Urinary bladder (tissue), 4 donors: ENCODE measurements around the gene LANCL2. TPM values are rescaled to one million over a fixed set of nuclear protein-coding genes. Genes with fewer than 3 reads are reported as not detected.
A peak's percentile ranks its signal among the peaks of the same experiment; 100 is the strongest.
"Not testable (repeated sequence)": the region's sequence is repeated elsewhere in the genome, so short reads cannot be mapped to it uniquely, and the experiment has no call there.

Source experiments
- DNase-seq: peaks from one replicate; pipeline ENCODE4 v3.0.0-alpha.2; 2015; ENCODE audit errors: extremely low spot score
- H3K27ac ChIP-seq: one replicate; pipeline ENCODE4 v1.5.1; 2013; ENCODE audit warnings: low read depth, mild to moderate bottlenecking, moderate library complexity
- H3K36me3 ChIP-seq: one replicate; pipeline ENCODE4 v1.6.1; 2013; ENCODE audit warnings: mild to moderate bottlenecking, moderate library complexity; ENCODE audit not compliant: insufficient read depth
- H3K4me1 ChIP-seq: one replicate; pipeline ENCODE4 v1.6.1; 2013; ENCODE audit warnings: mild to moderate bottlenecking, moderate library complexity; ENCODE audit not compliant: insufficient read depth
- H3K4me3 ChIP-seq: one replicate; pipeline ENCODE4 v1.5.1; 2013; ENCODE audit warnings: low read depth, low read length
- WGBS: extraction: QIAGEN DNeasy Blood & Tissue Kit; methylation state at CpG from one replicate; pipeline ENCODE4 v1.1.7; 2013; 5-methylcytosine and 5-hydroxymethylcytosine counted together
- polyA plus RNA-seq: library from polyadenylated mRNA; stranded (reverse); fragments of 200-250 nt; gene quantifications from one replicate; pipeline ENCODE4 v1.2.3, GENCODE V29; 2013
- total RNA-seq: library from RNA; depleted of rRNA; stranded (reverse); fragments of >200 nt; gene quantifications from one replicate; pipeline ENCODE4 v1.2.3, GENCODE V29; 2014
- donor health status: healthy with polysubstance abuse.
- donor health status: healthy.

LANCL2 gene
- total and polyA plus RNA-seq, 2 donors: 7.5 to 13.2 TPM

DNA sequence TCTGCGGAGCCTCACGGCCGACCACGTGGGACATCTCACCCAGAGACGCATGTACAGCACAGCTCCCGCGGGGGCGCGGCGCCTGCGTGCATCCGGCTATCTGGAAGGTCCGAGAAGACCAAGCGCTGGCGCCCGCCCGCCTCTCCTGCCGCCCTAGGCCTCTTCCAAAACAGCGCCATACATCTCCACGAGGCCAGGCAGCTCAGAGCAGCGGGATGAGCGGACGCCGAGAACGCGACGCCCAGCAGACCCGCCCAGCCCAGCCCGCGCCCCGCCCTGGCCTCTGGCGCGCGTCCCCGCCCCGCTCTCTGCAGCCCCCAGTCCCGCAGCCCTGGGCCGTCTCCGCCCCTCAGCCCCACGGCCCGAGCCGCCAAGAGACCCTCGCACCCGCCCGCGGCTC lies 20.3 kb upstream of the LANCL2 start:
- Histone ChIP-seq H3K36me3 (no peaks in the 10 kb centered on the region), H3K4me3 (no peak overlapping the region), H3K27ac (no peak overlapping the region), H3K4me1 (no peaks in the 10 kb centered on the region)
- 46% methylated on average over 46 of the region's 46 CpGs for WGBS
- no peak for DNase-seq

DNA sequence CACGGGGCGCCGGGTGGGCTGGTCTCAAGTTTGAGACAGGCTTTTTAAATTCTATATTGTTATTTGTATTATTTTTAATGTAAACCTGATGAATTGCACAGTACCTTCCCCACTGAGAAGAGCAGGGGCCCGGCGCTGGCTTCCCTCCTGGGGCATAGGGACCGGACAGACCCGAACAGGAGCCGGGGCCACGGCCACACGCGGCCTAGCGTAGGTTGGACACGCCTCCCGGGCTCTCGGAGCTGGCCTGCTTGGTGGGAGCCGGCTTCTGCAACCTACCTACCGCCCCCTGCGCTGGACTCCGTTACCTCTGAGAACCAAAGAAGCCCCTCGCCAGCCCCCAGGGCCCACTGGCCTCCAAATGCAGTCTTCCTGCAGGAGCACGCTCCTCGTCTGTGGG lies 19.8 kb upstream of the LANCL2 start:
- Histone ChIP-seq H3K4me3 (no peak overlapping the region), H3K27ac (no peak overlapping the region), H3K36me3 (no peaks in the 10 kb centered on the region), H3K4me1 (no peaks in the 10 kb centered on the region)
- DNase-seq: no peak
- 75% methylated on average over 22 of the region's 22 CpGs for WGBS

DNA sequence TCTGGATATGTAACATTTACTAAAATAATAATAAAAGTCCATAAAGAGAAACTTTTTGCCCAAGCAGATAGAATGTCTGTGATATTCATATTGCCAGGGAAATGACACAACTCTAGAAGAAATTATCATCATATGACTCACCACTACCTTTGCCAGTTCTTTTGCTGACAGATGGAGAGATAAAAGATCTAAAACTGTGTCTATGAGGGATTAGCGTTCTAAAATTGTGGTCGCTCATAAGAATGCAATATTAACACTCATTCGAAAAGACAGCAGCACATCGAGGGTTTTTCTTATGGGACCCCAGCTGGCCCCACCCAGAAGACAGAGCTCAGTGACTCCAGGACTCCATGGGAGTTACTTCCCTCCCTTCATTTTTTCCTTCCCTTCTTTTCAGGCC lies 16.6 kb upstream of the LANCL2 start:
- 20% methylated on average over 4 of the region's 4 CpGs for WGBS
- Histone ChIP-seq H3K4me3 (no peak overlapping the region), H3K27ac (no peak overlapping the region)

DNA sequence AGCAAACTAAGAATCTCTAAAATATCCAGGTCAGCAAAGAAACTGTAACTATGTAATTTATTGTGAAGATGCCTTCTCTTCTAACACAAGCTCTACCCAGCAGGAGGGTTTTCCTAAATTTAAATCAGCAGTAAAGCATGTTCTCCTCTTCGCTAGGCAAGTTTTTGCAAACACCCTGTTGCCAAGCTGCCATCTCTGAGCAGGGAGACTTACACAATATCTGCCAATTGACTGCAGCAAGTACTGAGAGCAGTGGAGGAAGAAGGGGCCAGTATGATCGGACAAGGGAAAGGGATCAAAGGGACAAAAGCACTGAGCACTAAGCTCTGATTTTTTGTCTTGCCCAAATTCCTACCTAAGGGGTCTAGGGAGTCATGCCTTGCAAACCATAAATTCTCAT lies 16.0 kb upstream of the LANCL2 start:
- H3K27ac ChIP-seq: no peak overlapping the region

More for the DNA sequence above, 16.6 kb upstream of the LANCL2 start:
- Histone ChIP-seq H3K36me3 (no peaks in the 10 kb centered on the region), H3K4me1 (no peaks in the 10 kb centered on the region)
- DNase-seq: no peak

DNA sequence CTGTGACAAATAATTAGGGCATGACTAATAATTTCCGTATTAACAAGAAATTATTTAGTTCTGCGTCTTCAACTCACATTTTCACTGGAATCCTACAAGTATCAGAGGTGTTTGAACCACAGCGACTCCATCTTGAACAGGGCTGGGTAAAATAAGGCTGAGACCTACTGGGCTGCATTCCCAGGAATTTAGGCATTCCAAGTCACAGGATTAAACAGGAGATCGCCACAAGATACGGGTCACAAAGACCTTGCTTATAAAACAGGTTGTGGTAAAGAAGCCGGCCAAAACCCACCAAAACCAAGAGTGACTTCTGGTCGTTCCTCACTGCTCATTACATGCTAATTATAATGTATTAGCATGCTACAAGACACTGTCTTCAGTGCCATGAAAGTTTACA lies 14.9 kb upstream of the LANCL2 start:
- Histone ChIP-seq H3K4me1 (no peaks in the 10 kb centered on the region), H3K27ac (peak overlapping the region; percentile 10), H3K36me3 (no peaks in the 10 kb centered on the region), H3K4me3 (no peak overlapping the region)
- 66% methylated on average over 7 of the region's 7 CpGs for WGBS
- no peak for DNase-seq

More for the DNA sequence above, 16.0 kb upstream of the LANCL2 start:
- WGBS: 39% methylated on average over 2 of the region's 2 CpGs
- Histone ChIP-seq H3K4me1 (no peaks in the 10 kb centered on the region), H3K4me3 (no peak overlapping the region), H3K36me3 (no peaks in the 10 kb centered on the region)
- no peak for DNase-seq

DNA sequence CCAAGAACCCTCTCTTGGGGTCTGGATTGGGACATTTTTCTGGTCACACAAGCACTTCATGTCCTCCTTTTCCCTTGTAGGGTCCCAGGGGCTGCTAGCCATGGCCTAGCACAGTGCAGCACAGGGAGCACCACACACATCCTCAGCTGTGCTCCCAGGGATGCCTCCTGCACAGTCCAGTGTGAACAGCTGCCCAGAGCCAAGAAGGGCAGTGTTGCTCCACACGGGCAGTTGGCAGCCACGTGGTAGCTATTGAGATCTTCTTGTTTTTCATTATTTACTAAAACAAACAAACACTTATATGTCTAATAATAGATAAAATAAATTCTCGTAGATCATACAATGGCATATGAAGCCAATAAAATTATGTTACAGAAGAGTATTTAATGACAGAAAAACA lies 13.9 kb upstream of the LANCL2 start:
- no peak overlapping the region for H3K4me3 ChIP-seq
- H3K27ac ChIP-seq: no peak overlapping the region
- H3K36me3 ChIP-seq: no peaks in the 10 kb centered on the region
- 56% methylated on average over 3 of the region's 3 CpGs for WGBS
- no peak for DNase-seq
- H3K4me1 ChIP-seq: no peaks in the 10 kb centered on the region

DNA sequence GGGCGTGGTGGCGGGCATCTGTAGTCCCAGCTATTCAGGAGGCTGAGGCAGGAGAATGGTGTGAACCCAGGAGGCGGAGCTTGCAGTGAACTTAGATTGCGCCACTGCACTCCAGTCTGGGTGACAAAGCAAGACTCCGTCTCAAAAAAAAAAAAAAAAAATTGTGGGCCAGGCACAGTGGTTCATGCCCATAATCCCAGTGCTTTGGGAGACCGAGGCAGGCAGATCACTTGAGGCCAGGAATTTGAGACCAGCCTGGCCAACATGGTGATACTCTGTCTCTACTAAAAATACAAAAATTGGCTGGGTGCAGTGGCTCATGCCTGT lies 12.2 kb upstream of the LANCL2 start:
- not testable (repeated sequence) for H3K4me3 ChIP-seq, H3K4me1 ChIP-seq, DNase-seq, H3K27ac ChIP-seq, H3K36me3 ChIP-seq
- WGBS: 97% methylated on average over 6 of the region's 6 CpGs

DNA sequence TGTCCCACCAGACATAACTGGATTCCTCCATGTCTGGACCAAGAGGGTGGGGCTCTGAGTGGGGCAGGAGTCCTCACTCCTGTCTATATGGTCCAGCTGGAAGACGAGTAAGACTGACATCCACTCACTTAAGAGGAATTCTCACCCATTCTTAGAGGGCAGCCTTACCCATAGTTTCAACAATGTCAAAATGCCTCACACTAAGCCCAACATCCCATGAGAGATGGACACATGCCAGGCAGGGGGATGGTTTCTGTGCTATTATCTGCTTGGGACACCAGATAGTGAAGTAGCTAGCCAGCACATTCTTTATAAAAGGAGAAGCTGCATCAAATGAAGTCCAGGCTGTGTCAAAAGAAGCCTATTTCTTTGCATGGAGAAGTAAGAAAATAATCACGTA lies 4.7 kb upstream of the LANCL2 start:
- H3K36me3 ChIP-seq: no peaks in the 10 kb centered on the region
- no peak overlapping the region for H3K4me3 ChIP-seq
- no peaks in the 10 kb centered on the region for H3K4me1 ChIP-seq
- H3K27ac ChIP-seq: no peak overlapping the region
- 79% methylated on average over 2 of the region's 2 CpGs for WGBS
- DNase-seq: no peak

DNA sequence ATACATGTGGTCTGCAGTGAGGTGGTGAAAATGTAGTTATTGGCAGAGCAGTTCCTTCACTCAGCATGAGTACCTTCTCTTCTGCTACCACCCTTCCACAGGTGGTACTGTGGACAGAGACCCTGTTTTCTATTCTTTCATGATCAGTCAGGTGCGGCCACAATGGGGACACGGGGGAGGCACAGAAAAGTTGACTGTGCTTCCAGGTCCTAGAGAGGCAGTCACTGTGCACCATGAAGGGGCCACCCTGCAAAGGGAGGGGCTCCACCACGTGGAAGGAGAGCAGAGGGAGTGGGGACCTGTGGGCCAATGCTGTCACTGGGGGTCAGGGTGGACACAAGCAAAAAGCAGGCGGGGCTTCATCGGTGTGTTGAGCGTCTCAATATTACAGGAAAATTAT lies 3.6 kb upstream of the LANCL2 start:
- no peak for DNase-seq
- 82% methylated on average over 6 of the region's 6 CpGs for WGBS
- Histone ChIP-seq H3K36me3 (no peaks in the 10 kb centered on the region), H3K27ac (no peak overlapping the region), H3K4me3 (no peak overlapping the region), H3K4me1 (no peaks in the 10 kb centered on the region)

DNA sequence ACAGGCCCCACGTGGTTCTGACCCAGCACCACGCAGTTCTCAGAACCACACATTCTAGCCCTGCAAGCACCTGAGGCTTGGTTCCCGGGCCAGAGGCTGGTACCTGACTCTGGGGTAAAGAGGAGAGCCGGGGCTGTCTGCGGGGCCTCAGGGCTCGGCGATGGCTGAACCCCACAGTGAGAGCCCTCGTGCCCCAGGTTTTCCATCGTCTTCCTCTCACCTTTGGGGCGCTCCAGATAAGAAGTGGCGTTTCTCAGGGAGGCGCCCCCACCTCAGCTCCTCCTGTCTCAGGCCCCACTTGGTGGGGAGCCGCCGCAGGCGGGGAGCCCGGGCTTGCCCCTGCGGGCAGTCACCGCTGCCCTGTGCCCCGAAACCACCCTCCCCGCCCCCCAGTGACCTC lies 2.2 kb upstream of the LANCL2 start:
- WGBS: 91% methylated on average over 20 of the region's 20 CpGs
- Histone ChIP-seq H3K4me3 (no peak overlapping the region), H3K27ac (no peak overlapping the region), H3K4me1 (no peaks in the 10 kb centered on the region), H3K36me3 (no peaks in the 10 kb centered on the region)
- DNase-seq: no peak

DNA sequence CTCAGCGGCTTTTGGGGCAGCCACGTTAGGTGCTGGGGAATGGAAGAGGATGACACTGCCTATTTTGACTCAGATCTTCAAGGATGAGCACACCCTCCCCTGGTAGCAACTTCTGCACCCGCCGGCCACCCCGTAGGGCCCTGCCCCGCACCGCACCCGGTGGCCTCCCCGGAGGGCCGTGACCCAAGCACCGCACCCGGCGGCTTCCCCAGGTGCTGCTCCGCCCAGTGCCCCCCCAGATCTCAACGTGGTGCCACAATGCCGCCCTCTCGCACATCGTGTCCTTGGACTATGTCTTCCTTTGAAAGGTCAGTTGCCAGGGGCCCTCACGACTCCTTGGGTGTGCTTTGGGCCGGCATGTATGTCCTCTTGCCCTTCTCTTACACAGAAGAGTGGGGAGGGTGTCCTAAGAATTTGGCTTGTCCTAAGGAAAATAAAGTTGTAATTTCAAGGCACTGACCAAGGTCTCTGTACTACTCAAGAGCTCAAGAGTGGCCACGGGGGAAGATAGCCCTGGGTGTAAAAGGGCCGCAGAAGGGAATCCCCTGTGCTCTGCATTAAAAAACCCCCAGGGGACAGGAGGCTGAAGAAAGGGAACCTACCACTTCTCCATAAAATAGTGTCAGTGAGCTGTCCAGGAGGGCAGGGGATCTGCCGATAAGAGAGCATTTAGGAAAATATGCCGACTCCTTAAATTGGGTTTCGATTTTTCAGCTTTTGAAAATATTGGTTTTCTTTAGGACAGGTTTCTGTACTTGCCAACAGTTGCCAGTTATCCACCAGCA lies 1.6 kb upstream of the LANCL2 start:
- Histone ChIP-seq H3K4me1 (no peaks in the 10 kb centered on the region), H3K27ac (no peak overlapping the region), H3K4me3 (no peak overlapping the region), H3K36me3 (no peaks in the 10 kb centered on the region)
- DNase-seq: no peak
- WGBS: 89% methylated on average over 25 of the region's 25 CpGs

DNA sequence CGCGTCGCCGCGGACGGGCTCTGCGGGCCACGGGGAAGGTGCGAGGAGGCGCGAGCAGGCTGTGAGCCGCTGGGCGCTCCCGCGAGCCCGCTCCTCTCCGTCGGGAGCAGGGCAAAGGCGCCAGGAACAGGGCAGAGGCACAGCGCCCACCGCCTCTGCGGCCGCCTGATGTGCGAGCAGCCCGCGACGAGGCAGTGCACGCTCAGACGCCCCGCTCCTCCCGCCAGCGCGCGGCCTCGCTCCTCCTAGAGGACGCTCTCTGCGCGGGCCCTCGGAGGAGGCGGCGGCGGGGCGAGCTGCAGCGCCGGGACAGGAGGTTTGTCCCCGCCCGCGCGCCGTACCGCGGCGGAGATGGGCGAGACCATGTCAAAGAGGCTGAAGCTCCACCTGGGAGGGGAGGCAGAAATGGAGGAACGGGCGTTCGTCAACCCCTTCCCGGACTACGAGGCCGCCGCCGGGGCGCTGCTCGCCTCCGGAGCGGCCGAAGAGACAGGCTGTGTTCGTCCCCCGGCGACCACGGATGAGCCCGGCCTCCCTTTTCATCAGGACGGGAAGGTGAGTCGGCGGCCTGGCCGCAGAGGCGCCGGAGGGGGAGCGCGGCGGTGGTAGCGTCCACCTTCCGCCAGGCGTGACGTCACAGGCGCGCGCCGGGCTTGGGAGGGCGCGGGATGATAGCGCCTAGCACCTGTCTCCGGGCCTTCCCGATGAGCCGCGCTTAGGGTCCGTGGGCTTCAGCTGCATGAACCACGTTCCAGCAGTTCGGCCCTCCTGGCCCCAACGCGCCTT lies 731 bp downstream of the LANCL2 start:
- WGBS: under 1% methylated on average over 101 of the region's 101 CpGs

DNA sequence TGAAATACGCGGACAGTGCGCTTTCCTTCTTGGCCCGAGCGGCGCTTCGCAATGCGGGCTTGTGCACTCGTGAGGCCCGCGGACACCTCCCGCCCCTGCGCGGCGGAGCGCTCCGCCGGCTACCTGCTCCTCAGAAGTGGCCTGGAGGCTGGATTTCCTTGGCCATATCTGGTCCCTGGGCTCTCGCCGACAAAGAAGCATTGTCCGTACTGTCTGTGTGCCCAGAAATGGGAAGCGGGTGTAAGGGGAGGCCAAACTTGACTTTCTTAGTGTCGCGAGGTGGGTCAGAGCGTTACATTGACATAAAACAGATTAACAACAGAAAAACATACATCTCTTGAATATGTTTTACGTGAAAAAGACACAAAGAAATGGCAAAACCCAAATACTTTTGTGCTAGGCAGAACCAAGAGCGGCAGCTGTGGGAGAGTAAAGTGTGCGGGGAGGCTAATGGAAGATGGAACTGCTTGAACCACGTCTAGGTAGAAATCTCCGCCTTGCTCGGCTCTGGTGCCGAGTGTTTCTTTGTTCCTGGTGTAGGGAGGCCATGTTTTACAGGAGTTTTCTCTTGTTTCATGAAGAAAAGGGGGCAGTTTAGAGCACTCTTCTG lies 1.4 kb downstream of the LANCL2 start:
- DNase-seq: no peak
- H3K36me3 ChIP-seq: no peaks in the 10 kb centered on the region
- no peaks in the 10 kb centered on the region for H3K4me1 ChIP-seq
- H3K4me3 ChIP-seq: peak overlapping the region; percentile 96
- peak overlapping the region; percentile 83 for H3K27ac ChIP-seq
- WGBS: under 1% methylated on average over 32 of the region's 32 CpGs

More for the DNA sequence above, 731 bp downstream of the LANCL2 start:
- peak; percentile 84 for DNase-seq
- H3K36me3 ChIP-seq: no peaks in the 10 kb centered on the region
- no peaks in the 10 kb centered on the region for H3K4me1 ChIP-seq
- peak overlapping the region; percentile 96 for H3K4me3 ChIP-seq
- peak overlapping the region; percentile 99 for H3K27ac ChIP-seq

DNA sequence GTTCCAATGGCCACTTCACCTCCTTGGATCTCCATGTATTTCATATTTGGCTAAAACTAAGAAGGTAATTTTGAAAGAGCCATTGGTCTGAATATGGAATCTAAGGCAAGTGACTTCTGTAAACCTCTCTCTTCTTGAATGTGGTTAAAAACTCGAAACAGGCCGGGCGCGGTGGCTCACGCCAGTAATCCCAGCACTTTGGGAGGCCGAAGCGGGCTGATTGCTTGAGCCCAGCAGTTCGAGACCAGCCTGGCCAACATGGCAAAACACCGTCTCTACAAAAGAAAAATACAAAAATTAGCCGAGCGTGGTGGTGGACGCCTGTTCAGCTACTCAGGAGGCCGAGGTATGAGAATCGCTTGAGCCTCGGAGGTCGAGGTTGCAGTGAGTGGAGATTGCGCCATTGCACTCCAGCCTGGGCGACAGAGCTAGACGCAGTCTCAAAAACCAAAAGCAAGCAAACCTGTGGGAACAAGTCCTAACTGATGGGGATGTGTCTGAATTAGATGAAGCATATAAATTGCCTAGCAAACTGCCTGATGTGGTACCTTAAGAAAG lies 2.2 kb downstream of the LANCL2 start:
- no peaks in the 10 kb centered on the region for H3K36me3 ChIP-seq
- H3K27ac ChIP-seq: no peak overlapping the region
- DNase-seq: no peak
- WGBS: 95% methylated on average over 19 of the region's 19 CpGs
- H3K4me1 ChIP-seq: no peaks in the 10 kb centered on the region
- H3K4me3 ChIP-seq: peak overlapping the region; percentile 96
